HCT116 (cell line): ENCODE data around the gene ETV7.

Experiments
- ATF3 ChIP-seq: IDR thresholded peaks from 2 replicates; pipeline ENCODE4 v1.6.1; 2012
- CEBPB ChIP-seq: IDR thresholded peaks from 2 replicates; pipeline ENCODE4 v1.6.1; 2012; ENCODE audit warnings: low read depth
- CTCF ChIP-seq, 3 experiments: fragments of 200-600 bp in 1 of 3; sonication (generic) in 1 of 3; IDR thresholded peaks in 2 of 3; conservative IDR thresholded peaks in 1 of 3; 2 replicates each; pipeline ENCODE4 v1.5.1; 2012 to 2017; ENCODE audit warnings: low read depth in 2 of 3, low read length in 2 of 3, antibody characterized with exemption in 1 of 3, borderline replicate concordance in 1 of 3, control low read depth in 1 of 3, mild to moderate bottlenecking in 1 of 3, mixed read lengths in 1 of 3, mixed run types in 1 of 3, moderate library complexity in 1 of 3; ENCODE audit not compliant: insufficient read depth in 1 of 3
- EZH2 ChIP-seq: fragments of 200-600 bp; sonication (generic); IDR thresholded peaks from 2 replicates; pipeline ENCODE4 v1.6.1; 2017; ENCODE audit warnings: antibody characterized with exemption, mixed run types
- EZH2phosphoT487 ChIP-seq: fragments of 200-600 bp; IDR thresholded peaks from 2 replicates; pipeline ENCODE4 v1.6.1; 2018; ENCODE audit warnings: antibody characterized with exemption, borderline replicate concordance
- FOSL1 ChIP-seq: IDR thresholded peaks from 2 replicates; pipeline ENCODE4 v1.6.1; 2012; ENCODE audit warnings: low read depth
- MAX ChIP-seq: IDR thresholded peaks from 2 replicates; pipeline ENCODE4 v1.6.1; 2012
- POLR2A ChIP-seq: IDR thresholded peaks from 2 replicates; pipeline ENCODE4 v1.7.0; 2011; ENCODE audit warnings: borderline replicate concordance; ENCODE audit not compliant: insufficient read depth, insufficient read length; ENCODE audit errors: extremely low read depth
- POLR2AphosphoS5 ChIP-seq: IDR thresholded peaks from 2 replicates; pipeline ENCODE4 v1.6.1; 2011; ENCODE audit warnings: mild to moderate bottlenecking, low read depth, low read length, moderate library complexity
- RAD21 ChIP-seq: IDR thresholded peaks from 2 replicates; pipeline ENCODE4 v1.6.1; 2012; ENCODE audit warnings: low read depth, mild to moderate bottlenecking
- REST ChIP-seq: IDR thresholded peaks from 2 replicates; pipeline ENCODE4 v1.6.1; 2012; ENCODE audit warnings: low read depth
- SP1 ChIP-seq: IDR thresholded peaks from 2 replicates; pipeline ENCODE4 v1.6.1; 2012; ENCODE audit warnings: low read depth
- SRF ChIP-seq: IDR thresholded peaks from 2 replicates; pipeline ENCODE4 v1.6.1; 2012; ENCODE audit warnings: low read depth
- ZBTB33 ChIP-seq: IDR thresholded peaks from 2 replicates; pipeline ENCODE4 v1.6.1; 2011; ENCODE audit warnings: mild to moderate bottlenecking, low read length, moderate library complexity; ENCODE audit not compliant: insufficient replicate concordance; ENCODE audit errors: extremely low read depth

- TF ChIP-seq POLR2A (no peak), CTCF (IDR thresholded peaks at IDR 0.05 in 2 of 3, conservative IDR thresholded peaks at IDR 0.05 in 1 of 3; ENCODE audit: borderline replicate concordance in 1 of 3, insufficient read depth in 1 of 3, low read depth in 2 of 3, low read length in 2 of 3) (no peak), CEBPB (no peak), REST (no peak), POLR2AphosphoS5 (no peak), EZH2 (no peak), SRF (no peak), EZH2phosphoT487 (no peak), SP1 (no peak), FOSL1 (no peak), MAX (no peak), ATF3 (no peak), ZBTB33 (no peak), RAD21 (no peak)
Observed at GRCh38 chr6:36376183-36376582, 11.3 kb downstream of the ETV7 start.
